OCI-LY1 (cell line): ENCODE measurements around the gene SPRED1.

Source experiments
- H2AFZ ChIP-seq: fragments of 200-600 bp; sonication (generic), shearing (Covaris generic); 2 replicates; pipeline ENCODE4 v1.6.0; 2014; ENCODE audit warnings: antibody characterized with exemption, mild to moderate bottlenecking, low read length
- H3F3A ChIP-seq: fragments of 200-600 bp; sonication (generic), shearing (Covaris generic); 2 replicates; pipeline ENCODE4 v1.6.0; 2014; ENCODE audit warnings: mild to moderate bottlenecking, antibody characterized with exemption, low read length, moderate library complexity; ENCODE audit not compliant: insufficient read depth
- H3K27ac ChIP-seq: fragments of 200-600 bp; sonication (generic); 2 replicates; pipeline ENCODE4 v1.5.1; 2014; ENCODE audit warnings: low read length, mixed run types, mild to moderate bottlenecking, low read depth; ENCODE audit not compliant: poor library complexity, severe bottlenecking
- H3K27me3 ChIP-seq: fragments of 200-600 bp; sonication (generic); 2 replicates; pipeline ENCODE4 v1.6.0; 2014; ENCODE audit warnings: antibody characterized with exemption, mild to moderate bottlenecking, low read length, moderate library complexity; ENCODE audit not compliant: insufficient read depth
- H3K36me3 ChIP-seq: fragments of 200-600 bp; sonication (generic); 2 replicates; pipeline ENCODE4 v1.6.1; 2014; ENCODE audit warnings: mild to moderate bottlenecking, antibody characterized with exemption, low read length, moderate library complexity, mixed read lengths; ENCODE audit not compliant: insufficient read depth
- H3K4me1 ChIP-seq: fragments of 200-600 bp; sonication (generic); 2 replicates; pipeline ENCODE4 v1.5.1; 2014; ENCODE audit warnings: mild to moderate bottlenecking, low read length, moderate library complexity; ENCODE audit not compliant: insufficient read depth, severe bottlenecking
- H3K4me2 ChIP-seq: fragments of 200-600 bp; sonication (generic), shearing (Covaris generic); 2 replicates; pipeline ENCODE4 v1.6.1; 2014; ENCODE audit warnings: low read length
- H3K4me3 ChIP-seq: fragments of 200-600 bp; sonication (generic); 2 replicates; pipeline ENCODE4 v1.5.1; 2014; ENCODE audit warnings: low read length, low read depth, mild to moderate bottlenecking, mixed read lengths; ENCODE audit not compliant: poor library complexity, severe bottlenecking
- H3K79me2 ChIP-seq: fragments of 200-600 bp; shearing (Covaris generic); 2 replicates; pipeline ENCODE4 v1.6.1; 2016; ENCODE audit warnings: mixed run types, low read length, mixed read lengths; ENCODE audit not compliant: insufficient read depth
- H3K9ac ChIP-seq: fragments of 200-600 bp; sonication (generic), shearing (Covaris generic); 2 replicates; pipeline ENCODE4 v1.6.1; 2014; ENCODE audit warnings: mild to moderate bottlenecking, low read length, mixed read lengths
- H3K9me2 ChIP-seq: fragments of 200-600 bp; sonication (generic), shearing (Covaris generic); 2 replicates; pipeline ENCODE4 v1.6.1; 2014; ENCODE audit warnings: low read depth, mild to moderate bottlenecking, low read length, mixed read lengths
- H3K9me3 ChIP-seq: fragments of 200-600 bp; shearing (Covaris generic); 2 replicates; pipeline ENCODE4 v1.6.1; 2014; ENCODE audit warnings: low read length, mixed read lengths
- H4K20me1 ChIP-seq: fragments of 200-600 bp; sonication (generic), shearing (Covaris generic); 2 replicates; pipeline ENCODE4 v1.6.0; 2016; ENCODE audit warnings: mild to moderate bottlenecking, low read length; ENCODE audit not compliant: insufficient read depth
- CTCF ChIP-seq: fragments of 200-600 bp; sonication (generic), shearing (Covaris generic); IDR thresholded peaks from 2 replicates; pipeline ENCODE4 v1.5.1; 2017; ENCODE audit warnings: mild to moderate bottlenecking, antibody characterized with exemption, low read length, moderate library complexity, mixed read lengths
- EZH2 ChIP-seq: fragments of 200-600 bp; sonication (generic), shearing (Covaris generic); IDR thresholded peaks from 2 replicates; pipeline ENCODE4 v1.8.0; 2017; ENCODE audit warnings: borderline replicate concordance, mixed run types, mild to moderate bottlenecking, antibody characterized with exemption, low read length, moderate library complexity, mixed read lengths

SPRED1 gene

GRCh38 chr15:38324939-38325647, 72.5 kb downstream of the SPRED1 start:
- H3K79me2 ChIP-seq: no peaks in the 10 kb centered on the region
- no peaks in the 10 kb centered on the region for H3K9me3 ChIP-seq
- H2AFZ ChIP-seq: no peak overlapping the region
- H3K9me2 ChIP-seq: no peaks in the 10 kb centered on the region
- H3K4me2 ChIP-seq: no peak overlapping the region
- TF ChIP-seq EZH2: no peak
- TF ChIP-seq CTCF: no peak
- no peaks in the 10 kb centered on the region for H4K20me1 ChIP-seq
- H3K36me3 ChIP-seq: no peaks in the 10 kb centered on the region
- no peak overlapping the region for H3K4me3 ChIP-seq
- no peak overlapping the region for H3K27ac ChIP-seq
- peaks cover 5% of the 10 kb centered on the region for H3K4me1 ChIP-seq
- H3K27me3 ChIP-seq: no peaks in the 10 kb centered on the region
- H3K9ac ChIP-seq: no peak overlapping the region
- no peaks in the 10 kb centered on the region for H3F3A ChIP-seq

- H3K4me3 ChIP-seq: no peak overlapping the region
- H3K4me1 ChIP-seq: peaks cover 5% of the 10 kb centered on the region
- H3K27ac ChIP-seq: no peak overlapping the region
- no peaks in the 10 kb centered on the region for H4K20me1 ChIP-seq
- H2AFZ ChIP-seq: no peak overlapping the region
- no peaks in the 10 kb centered on the region for H3K9me3 ChIP-seq
- no peak overlapping the region for H3K9ac ChIP-seq
- TF ChIP-seq CTCF: no peak
- TF ChIP-seq EZH2: no peak
- no peaks in the 10 kb centered on the region for H3F3A ChIP-seq
- H3K9me2 ChIP-seq: no peaks in the 10 kb centered on the region
- no peaks in the 10 kb centered on the region for H3K36me3 ChIP-seq
- H3K4me2 ChIP-seq: no peak overlapping the region
- no peaks in the 10 kb centered on the region for H3K27me3 ChIP-seq
- no peaks in the 10 kb centered on the region for H3K79me2 ChIP-seq
These were observed 73.0 kb downstream of the SPRED1 start for GRCh38 chr15:38325648-38325990.

- Histone ChIP-seq H3F3A (no peaks in the 10 kb centered on the region), H2AFZ (no peak overlapping the region), H4K20me1 (no peaks in the 10 kb centered on the region), H3K4me3 (no peak overlapping the region), H3K4me2 (no peak overlapping the region), H3K4me1 (no peaks in the 10 kb centered on the region), H3K27ac (no peak overlapping the region), H3K9ac (no peak overlapping the region), H3K9me3 (no peaks in the 10 kb centered on the region), H3K79me2 (no peaks in the 10 kb centered on the region), H3K36me3 (no peaks in the 10 kb centered on the region), H3K9me2 (no peaks in the 10 kb centered on the region; the same call in 1 of the 2 replicates), H3K27me3 (no peaks in the 10 kb centered on the region)
- no peak for TF ChIP-seq EZH2
- TF ChIP-seq CTCF: no peak
These were observed 80.1 kb downstream of the SPRED1 start for GRCh38 chr15:38332711-38333110.
